Measurements from ENCODE around the gene GP9.
"Not testable (repeated sequence)": the region's sequence is repeated elsewhere in the genome, so short reads cannot be mapped to it uniquely, and the experiment has no call there.

Gene GP9

DNA sequence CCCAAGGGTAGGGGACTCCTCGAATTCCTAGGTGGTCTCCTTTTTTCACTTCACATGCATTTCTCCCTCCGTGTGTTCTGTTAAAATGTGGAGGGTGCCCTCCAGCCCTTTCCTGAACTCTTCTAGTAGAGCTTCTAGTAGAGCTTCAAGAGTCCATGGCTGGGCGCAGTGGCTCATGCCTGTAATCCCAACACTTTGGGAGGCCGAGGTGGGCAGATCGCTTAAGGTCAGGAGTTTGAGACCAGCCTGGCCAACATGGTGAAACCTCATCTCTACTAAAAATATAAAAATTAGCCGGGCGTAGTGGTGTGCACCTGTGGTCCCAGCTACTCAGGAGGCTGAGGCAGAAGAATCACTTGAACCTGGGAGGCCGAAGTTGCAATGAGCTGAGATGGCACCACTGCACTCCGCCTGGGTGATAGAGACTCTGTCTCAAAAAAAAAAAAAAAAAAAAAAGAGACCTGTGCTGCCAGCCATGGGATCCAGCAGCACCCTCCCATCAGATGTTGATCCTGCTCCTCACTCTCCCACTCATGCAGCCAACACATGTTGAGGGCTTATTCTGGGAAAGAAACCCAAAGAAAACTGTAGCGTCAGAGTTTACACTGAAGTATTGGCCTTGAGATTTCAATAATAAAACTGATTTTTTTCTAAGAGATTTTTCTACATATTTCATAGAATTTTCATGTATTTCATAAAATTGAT lies 50.6 kb downstream of the GP9 start:
- not testable (repeated sequence) for DNase-seq (ENCODE audit: low read depth)

Measured in T-helper 22 cell (primary cell).